Measurements from ENCODE around the gene PSMG2. TPM values are rescaled to one million over a fixed set of nuclear protein-coding genes. Genes with fewer than 3 reads are reported as not detected.

Gene PSMG2
- total and polyA plus RNA-seq, 2 of the 13 experiments (the other 11 are each of a cell fraction or from before 2014, with no cell fraction given): 53.4 to 94.8 TPM

- 95% methylated on average over 5 of the region's 5 CpGs for WGBS (ENCODE audit: low lambda C conversion rate)
- FAIRE-seq: no peak
Observed at GRCh38 chr18:12773369-12773768, 70.5 kb downstream of the PSMG2 start.

More at GRCh38 chr18:12773369-12773768, 70.5 kb downstream of the PSMG2 start:
- DNase-seq (ENCODE audit: low spot score): no peak
- H3K9ac ChIP-seq (ENCODE audit: insufficient read depth, low read depth, low read length): no peak overlapping the region
- no peak for TF ChIP-seq KDM1A (CRISPR knock-in tag; IDR thresholded peaks at IDR 0.05)
- no peak for TF ChIP-seq GABPA (IDR thresholded peaks at IDR 0.05; ENCODE audit: low read depth, low read length)
- TF ChIP-seq GABPA (CRISPR knock-in tag; IDR thresholded peaks at IDR 0.05; ENCODE audit: low read depth): no peak
- no peak for TF ChIP-seq ZSCAN31 (CRISPR knock-in tag; IDR thresholded peaks at IDR 0.05; ENCODE audit: low read depth)
- no peak for TF ChIP-seq ZNF572 (CRISPR knock-in tag; IDR thresholded peaks at IDR 0.05)
- no peak for TF ChIP-seq ZZZ3 (CRISPR knock-in tag; IDR thresholded peaks at IDR 0.05; ENCODE audit: borderline replicate concordance)
- no peak for TF ChIP-seq IRF2 (CRISPR knock-in tag; IDR thresholded peaks at IDR 0.05)
- no peak for TF ChIP-seq XBP1 (CRISPR knock-in tag; IDR thresholded peaks at IDR 0.05)
- no peak for TF ChIP-seq ZNF3 (CRISPR knock-in tag; IDR thresholded peaks at IDR 0.05)
- TF ChIP-seq ZNF737 (CRISPR knock-in tag; IDR thresholded peaks at IDR 0.05; ENCODE audit: borderline replicate concordance): no peak
- no peak for TF ChIP-seq MXI1 (IDR thresholded peaks at IDR 0.05; ENCODE audit: borderline replicate concordance, low read depth, low read length)
- TF ChIP-seq PRDM10 (CRISPR knock-in tag; IDR thresholded peaks at IDR 0.05; ENCODE audit: low read depth): no peak
- TF ChIP-seq ZNF710 (CRISPR knock-in tag; IDR thresholded peaks at IDR 0.05; ENCODE audit: borderline replicate concordance): no peak
- TF ChIP-seq DPF2 (CRISPR knock-in tag; IDR thresholded peaks at IDR 0.05; ENCODE audit: borderline replicate concordance, low read depth): no peak
- no peak for TF ChIP-seq HCFC1 (IDR thresholded peaks at IDR 0.05; ENCODE audit: low read depth, low read length)
- TF ChIP-seq ZNF616 (CRISPR knock-in tag; IDR thresholded peaks at IDR 0.05; ENCODE audit: low read depth): no peak
- no peaks in the 10 kb centered on the region for H4K20me1 ChIP-seq (ENCODE audit: insufficient read depth, low read length)
- H3K4me1 ChIP-seq (ENCODE audit: insufficient read depth, low read length): peaks cover 10% of the 10 kb centered on the region
- in situ Hi-C loops (cut with HindIII; ENCODE audit: extremely low pct_ligation_motif_present, low pct_unique_long_range_greater_than_20kb): no loop called here
- no peaks in the 10 kb centered on the region for H3K79me2 ChIP-seq (ENCODE audit: insufficient read depth, low read length)
- no peak overlapping the region for H2AFZ ChIP-seq (ENCODE audit: low read length)
- no TSS peak for BruUV-seq (replicated peaks)
- ChIA-PET POLR2A (no interaction called here), CTCF (ENCODE audit: low intra/inter-chr PET ratio, low total read pairs) (no interaction called here)
- no peak overlapping the region for H3K27ac ChIP-seq (ENCODE audit: extremely low read length, insufficient read depth, low read length)
- no peaks in the 10 kb centered on the region for H3K9me3 ChIP-seq (ENCODE audit: low read length)
- no peak for ATAC-seq
- no peaks in the 10 kb centered on the region for H3K27me3 ChIP-seq (ENCODE audit: control insufficient read depth in 1 of 2, insufficient read depth in 2 of 2, low read length in 2 of 2)
- H3K4me2 ChIP-seq (ENCODE audit: low read depth, low read length): no peak overlapping the region
- no peaks in the 10 kb centered on the region for H3K36me3 ChIP-seq (replicated peaks in 1 of 2; ENCODE audit: control insufficient read depth in 1 of 2, insufficient read depth in 2 of 2, low read length in 2 of 2)
- intact Hi-C loops (cut with micrococcal nuclease; ENCODE audit: unreplicated experiment): loop anchor here (2.0 kb wide), 1 partner anchor 15 kb away; no protein-coding TSS in a partner anchor
- no peak overlapping the region for H3K4me3 ChIP-seq (replicated peaks in 1 of 3; ENCODE audit: insufficient read depth in 1 of 3, low read depth in 2 of 3, low read length in 3 of 3)

All from HepG2 (cell line).